ENCODE measurements around the gene CD55. TPM values are rescaled to one million over a fixed set of nuclear protein-coding genes. Genes with fewer than 3 reads are reported as not detected.

Gene CD55
- total RNA-seq, 4 donors from 2014 or later, result 75.2 to 428 (median 110) TPM

GRCh38 chr1:207279652-207280051 lies 41.8 kb upstream of the CD55 start:
- H3K4me3 ChIP-seq, result no peak overlapping the region
- no peaks in the 10 kb centered on the region for H3K27me3 ChIP-seq
- intact Hi-C loops (cut with DNase I; ENCODE audit: low total_unique reads), result no loop called here
- no peaks in the 10 kb centered on the region for H3K36me3 ChIP-seq
- no peak for TF ChIP-seq CTCF (IDR thresholded peaks at IDR 0.05 in 4 of 5, conservative IDR thresholded peaks at IDR 0.05 in 1 of 5)
- TF ChIP-seq POLR2A (IDR thresholded peaks at IDR 0.05), result no peak
- no peak overlapping the region for H3K27ac ChIP-seq
- DNase-seq (no peak), ATAC-seq (no peak)
- H3K9me3 ChIP-seq, result no peaks in the 10 kb centered on the region
- peaks cover 24 to 27% of the 10 kb centered on the region in 2 donors for H3K4me1 ChIP-seq
- in situ Hi-C loops (cut with MboI; ENCODE audit: low sequenced_read_pairs in 4 of 4), result no loop called here

GRCh38 chr1:207280706-207281105 lies 40.8 kb upstream of the CD55 start:
- Histone ChIP-seq H3K27ac (no peak overlapping the region), H3K4me3 (no peak overlapping the region), H3K9me3 (no peaks in the 10 kb centered on the region), H3K27me3 (no peaks in the 10 kb centered on the region), H3K36me3 (no peaks in the 10 kb centered on the region), H3K4me1 (peaks cover 30 to 33% of the 10 kb centered on the region in 2 donors)
- intact Hi-C loops (cut with DNase I; ENCODE audit: low total_unique reads), result no loop called here
- in situ Hi-C loops (cut with MboI; ENCODE audit: low sequenced_read_pairs in 4 of 4), result no loop called here
- ATAC-seq (no peak), DNase-seq (no peak)
- TF ChIP-seq POLR2A (IDR thresholded peaks at IDR 0.05), result no peak
- TF ChIP-seq CTCF (IDR thresholded peaks at IDR 0.05 in 4 of 5, conservative IDR thresholded peaks at IDR 0.05 in 1 of 5), result no peak

GRCh38 chr1:207282058-207282457 lies 39.4 kb upstream of the CD55 start:
- intact Hi-C loops (cut with DNase I; ENCODE audit: low total_unique reads), result no loop called here
- no peak overlapping the region for H3K4me3 ChIP-seq
- H3K4me1 ChIP-seq, result peaks cover 38 to 41% of the 10 kb centered on the region in 2 donors
- ATAC-seq, result no peak
- no peak for TF ChIP-seq CTCF (IDR thresholded peaks at IDR 0.05 in 4 of 5, conservative IDR thresholded peaks at IDR 0.05 in 1 of 5)
- TF ChIP-seq POLR2A (IDR thresholded peaks at IDR 0.05), result no peak
- DNase-seq, result no peak
- H3K9me3 ChIP-seq, result no peaks in the 10 kb centered on the region
- no peaks in the 10 kb centered on the region for H3K27me3 ChIP-seq
- H3K27ac ChIP-seq, result peak overlapping the region in 1 of 4 donors; percentile 29
- in situ Hi-C loops (cut with MboI; ENCODE audit: low sequenced_read_pairs in 4 of 4), result no loop called here
- no peaks in the 10 kb centered on the region for H3K36me3 ChIP-seq

- no peaks in the 10 kb centered on the region for H3K27me3 ChIP-seq
- no peaks in the 10 kb centered on the region for H3K36me3 ChIP-seq
- H3K27ac ChIP-seq, result peak overlapping the region; percentile 17 to 34 (median 29)
- no peaks in the 10 kb centered on the region for H3K9me3 ChIP-seq
- in situ Hi-C loops (cut with MboI; ENCODE audit: low sequenced_read_pairs in 4 of 4) (no loop called here), intact Hi-C loops (cut with DNase I; ENCODE audit: low total_unique reads) (no loop called here)
- H3K4me3 ChIP-seq, result no peak overlapping the region
- peak; percentile 56 to 69 for ATAC-seq
- TF ChIP-seq CTCF (IDR thresholded peaks at IDR 0.05 in 4 of 5, conservative IDR thresholded peaks at IDR 0.05 in 1 of 5), result no peak
- no peak for TF ChIP-seq POLR2A (IDR thresholded peaks at IDR 0.05)
- no peak for DNase-seq
- H3K4me1 ChIP-seq, result peaks cover 40 to 43% of the 10 kb centered on the region in 2 donors
Measured at GRCh38 chr1:207282496-207283380, 38.7 kb upstream of the CD55 start.

All from gastrocnemius medialis (tissue), 4 donors.